ENCODE results near the gene RAE1. TPM values are rescaled to one million over a fixed set of nuclear protein-coding genes. Genes with fewer than 3 reads are reported as not detected.

RAE1 gene
- total and polyA plus RNA-seq, 7 donors, result 9.1 to 23.6 (median 14.7) TPM

- intact Hi-C loops (cut with DNase I), result no loop called here
- Histone ChIP-seq H3K4me1 (peaks cover 20% of the 10 kb centered on the region), H3K27ac (no peak overlapping the region), H3K36me3 (ENCODE audit: insufficient read depth in 1 of 2, low read depth in 1 of 2) (peaks cover 0 to 27% of the 10 kb centered on the region in 2 donors), H3K9me3 (no peaks in the 10 kb centered on the region), H3K4me3 (no peak overlapping the region), H3K27me3 (ENCODE audit: insufficient read depth in 3 of 3, low read length in 2 of 3) (no peaks in the 10 kb centered on the region)
- DNase-seq (peak in 1 of 2 donors; percentile 54), ATAC-seq (peak in 1 of 4 donors; percentile 8)
- WGBS, 3 donors, result 51 to 68% (median 61%) methylated on average over 31 of the region's 31 CpGs
- TF ChIP-seq CTCF (IDR thresholded peaks at IDR 0.05), result no peak
These were observed 60.6 kb downstream of the RAE1 start for GRCh38 chr20:57411406-57412283.

- Histone ChIP-seq H3K9me3 (no peaks in the 10 kb centered on the region), H3K36me3 (ENCODE audit: insufficient read depth in 1 of 2, low read depth in 1 of 2) (peaks cover 0 to 24% of the 10 kb centered on the region in 2 donors), H3K27me3 (ENCODE audit: insufficient read depth in 3 of 3, low read length in 2 of 3) (no peaks in the 10 kb centered on the region), H3K27ac (no peak overlapping the region), H3K4me1 (peaks cover 14% of the 10 kb centered on the region), H3K4me3 (no peak overlapping the region)
- intact Hi-C loops (cut with DNase I), result no loop called here
- TF ChIP-seq CTCF (IDR thresholded peaks at IDR 0.05), result no peak
- ATAC-seq (no peak), DNase-seq (peak in 1 of 2 donors; percentile 43)
- WGBS, 3 donors, result 89 to 96% (median 90%) methylated on average over 8 of the region's 8 CpGs
These were observed 61.4 kb downstream of the RAE1 start for GRCh38 chr20:57412347-57413029.

- DNase-seq (no peak), ATAC-seq (no peak)
- no peak for TF ChIP-seq CTCF (IDR thresholded peaks at IDR 0.05)
- Histone ChIP-seq H3K4me3 (no peak overlapping the region), H3K27me3 (ENCODE audit: insufficient read depth in 3 of 3, low read length in 2 of 3) (no peaks in the 10 kb centered on the region), H3K36me3 (ENCODE audit: insufficient read depth in 1 of 2, low read depth in 1 of 2) (peaks cover 0 to 9% of the 10 kb centered on the region in 2 donors), H3K4me1 (peaks cover under 1% of the 10 kb centered on the region), H3K27ac (no peak overlapping the region), H3K9me3 (no peaks in the 10 kb centered on the region)
- intact Hi-C loops (cut with DNase I), result no loop called here
- WGBS, 3 donors, result 92 to 96% (median 94%) methylated on average over 10 of the region's 10 CpGs
These were observed 62.9 kb downstream of the RAE1 start for GRCh38 chr20:57413986-57414385.

- 75 to 83% (median 78%) methylated on average over 19 of the region's 19 CpGs for WGBS, 3 donors
- no peak overlapping the region for H3K27ac ChIP-seq
- ATAC-seq (no peak), DNase-seq (no peak)
- no peak for TF ChIP-seq CTCF (IDR thresholded peaks at IDR 0.05)
- H3K9me3 ChIP-seq, result no peaks in the 10 kb centered on the region
- no peak overlapping the region for H3K4me3 ChIP-seq
- no peaks in the 10 kb centered on the region for H3K36me3 ChIP-seq (ENCODE audit: insufficient read depth in 1 of 2, low read depth in 1 of 2)
- intact Hi-C loops (cut with DNase I), result no loop called here
- H3K27me3 ChIP-seq (ENCODE audit: insufficient read depth in 3 of 3, low read length in 2 of 3), result no peaks in the 10 kb centered on the region
- H3K4me1 ChIP-seq, result no peaks in the 10 kb centered on the region
These were observed 64.0 kb downstream of the RAE1 start for GRCh38 chr20:57414867-57415592.
